HG02642 (cell line): Measurements from ENCODE around the gene FGFRL1.
"Not testable (repeated sequence)": the region's sequence is repeated elsewhere in the genome, so short reads cannot be mapped to it uniquely, and the experiment has no call there.

Source experiments
- ATAC-seq: cut with Tn5 transposase; IDR thresholded peaks from one replicate; pipeline ENCODE4 v1.9.1; 2021; ENCODE audit warnings: mild to moderate bottlenecking; ENCODE audit not compliant: unreplicated experiment, poor library complexity

Gene FGFRL1

GRCh38 chr4:992297-993110 is 18.9 kb upstream of the FGFRL1 start:
- ATAC-seq = no peak

GRCh38 chr4:993111-994029 is 18.1 kb upstream of the FGFRL1 start, which contains the start of gene SLC26A1:
TSS of gene SLC26A1 (minus strand) at chr4:993404. CDS start at chr4:991703, 1,701 bp downstream.
- ATAC-seq = no peak

- no peak for ATAC-seq
Measured at GRCh38 chr4:995311-996026, 16.0 kb upstream of the FGFRL1 start.

GRCh38 chr4:996030-996996 is 15.1 kb upstream of the FGFRL1 start:
- ATAC-seq = no peak

GRCh38 chr4:996997-997374 is 14.4 kb upstream of the FGFRL1 start:
- no peak for ATAC-seq

- no peak for ATAC-seq
Measured at GRCh38 chr4:997375-998071, 13.9 kb upstream of the FGFRL1 start.

GRCh38 chr4:998096-998691 is 13.2 kb upstream of the FGFRL1 start:
- no peak for ATAC-seq

GRCh38 chr4:999240-999863 is 12.1 kb upstream of the FGFRL1 start:
- ATAC-seq = not testable (repeated sequence)

- no peak for ATAC-seq
Measured at GRCh38 chr4:999882-1000425, 11.5 kb upstream of the FGFRL1 start.

GRCh38 chr4:1000686-1001260 is 10.7 kb upstream of the FGFRL1 start:
- ATAC-seq = no peak

GRCh38 chr4:1001561-1002130 is 9.8 kb upstream of the FGFRL1 start:
- no peak for ATAC-seq

- no peak for ATAC-seq
Measured at GRCh38 chr4:1002131-1002630, 9.2 kb upstream of the FGFRL1 start.

GRCh38 chr4:1002631-1003251 is 8.7 kb upstream of the FGFRL1 start:
- no peak for ATAC-seq

- ATAC-seq = no peak
Measured at GRCh38 chr4:1003271-1004070, 8.0 kb upstream of the FGFRL1 start.

GRCh38 chr4:1004071-1004418 is 7.4 kb upstream of the FGFRL1 start:
- ATAC-seq = no peak
